ENCODE results near the gene ZNF132. TPM values are rescaled to one million over a fixed set of nuclear protein-coding genes. Genes with fewer than 3 reads are reported as not detected.

ZNF132 gene
- total and polyA plus RNA-seq, 9 of the 15 experiments (the other 6 are each of a cell fraction or from before 2014, with no cell fraction given) = 0.03 to 0.42 (median 0.10) TPM; not detected in 5

- TF ChIP-seq ZNF280B (CRISPR knock-in tag; IDR thresholded peaks at IDR 0.05) = no peak
- no peak for TF ChIP-seq ZNF146 (CRISPR knock-in tag; IDR thresholded peaks at IDR 0.05; ENCODE audit: unreplicated experiment)
- no peak for TF ChIP-seq RBM14 (IDR thresholded peaks at IDR 0.05; ENCODE audit: borderline replicate concordance, insufficient read depth, low read depth, low read length)
- TF ChIP-seq ETV6 (IDR thresholded peaks at IDR 0.05; ENCODE audit: borderline replicate concordance in 1 of 2, low read depth in 2 of 2, low read length in 1 of 2) = no peak
- TF ChIP-seq ETV6 (CRISPR knock-in tag; IDR thresholded peaks at IDR 0.05; ENCODE audit: borderline replicate concordance) = no peak
- TF ChIP-seq HNRNPK (IDR thresholded peaks at IDR 0.05; ENCODE audit: low read depth, low read length, poor library complexity, severe bottlenecking) = no peak
- TF ChIP-seq MCM7 (IDR thresholded peaks at IDR 0.05) = no peak
- TF ChIP-seq ZNF23 (CRISPR knock-in tag; IDR thresholded peaks at IDR 0.05) = no peak
- no peak; a peak in 1 of 4 replicates for TF ChIP-seq SIX5 (IDR thresholded peaks at IDR 0.05; ENCODE audit: borderline replicate concordance in 1 of 2, insufficient read depth in 1 of 2, low read depth in 1 of 2, low read length in 2 of 2)
- no peak for TF ChIP-seq HOXB6 (CRISPR knock-in tag; IDR thresholded peaks at IDR 0.05; ENCODE audit: borderline replicate concordance)
- no peak for TF ChIP-seq CBX2 (IDR thresholded peaks at IDR 0.05; ENCODE audit: insufficient read depth, low read length, poor library complexity, severe bottlenecking)
- peak; percentile 98 for TF ChIP-seq CREB1 (IDR thresholded peaks at IDR 0.05)
- peak; percentile 98 for TF ChIP-seq CREB1 (CRISPR knock-in tag; IDR thresholded peaks at IDR 0.05)
- TF ChIP-seq CREBBP (IDR thresholded peaks at IDR 0.05; ENCODE audit: low read depth, low read length) = no peak
- TF ChIP-seq NFIX (CRISPR knock-in tag; IDR thresholded peaks at IDR 0.05; ENCODE audit: low read depth) = no peak
- no peak for TF ChIP-seq POLR3G (IDR thresholded peaks at IDR 0.05; ENCODE audit: extremely low read depth, insufficient read length, insufficient replicate concordance)
- TF ChIP-seq ETS2 (tag; IDR thresholded peaks at IDR 0.05; ENCODE audit: borderline replicate concordance, poor library complexity, severe bottlenecking) = no peak
- no peak for TF ChIP-seq ZNF143 (CRISPR knock-in tag; IDR thresholded peaks at IDR 0.05)
- TF ChIP-seq SAP30 (IDR thresholded peaks at IDR 0.05; ENCODE audit: borderline replicate concordance, insufficient read depth, low read depth, low read length, poor library complexity, severe bottlenecking) = no peak
- TF ChIP-seq FUS (optimal IDR thresholded peaks at IDR 0.05; ENCODE audit: low read depth, low read length) = no peak
- peak; percentile 44; the same call in 1 of the 2 replicates for TF ChIP-seq SIN3B (IDR thresholded peaks at IDR 0.05; ENCODE audit: low read depth)
- no peak for TF ChIP-seq U2AF2 (optimal IDR thresholded peaks at IDR 0.05; ENCODE audit: low read depth, low read length)
- no peak for TF ChIP-seq ZNF124 (CRISPR knock-in tag; IDR thresholded peaks at IDR 0.05)
- no peak for TF ChIP-seq ZBTB43 (CRISPR knock-in tag; IDR thresholded peaks at IDR 0.05)
- TF ChIP-seq DLX4 (CRISPR knock-in tag; IDR thresholded peaks at IDR 0.05) = no peak
Measured at GRCh38 chr19:58400916-58401839, 38.8 kb downstream of the ZNF132 start (continued).

Measured in K562 (cell line).